ENCODE results near the gene CHTOP. TPM values are rescaled to one million over a fixed set of nuclear protein-coding genes. Genes with fewer than 3 reads are reported as not detected.

CHTOP gene
- total RNA-seq, 1 experiment from 2014 or later, result 85.1 TPM

GRCh38 chr1:153597206-153597605 lies 36.7 kb upstream of the CHTOP start:
- Mint-ChIP-seq H3K36me3 (ENCODE audit: insufficient read depth, unreplicated experiment) (no peaks in the 10 kb centered on the region), H3K9me3 (ENCODE audit: unreplicated experiment) (no peaks in the 10 kb centered on the region), H3K4me3 (ENCODE audit: unreplicated experiment) (no peak overlapping the region), H3K27me3 (ENCODE audit: insufficient read depth, unreplicated experiment) (no peaks in the 10 kb centered on the region), H3K27ac (ENCODE audit: unreplicated experiment) (no peak overlapping the region), H3K4me1 (ENCODE audit: low read depth, unreplicated experiment) (no peaks in the 10 kb centered on the region)
- no peak overlapping the region for H3K4me3 ChIP-seq (ENCODE audit: low read depth, low read length)
- DNase-seq, result no peak
- no peaks in the 10 kb centered on the region for H3K36me3 ChIP-seq (ENCODE audit: control insufficient read depth, insufficient read depth, low read length)
- intact Hi-C loops (cut with micrococcal nuclease; ENCODE audit: unreplicated experiment), result no loop called here
- POLR2A ChIA-PET, result no interaction called here
- no peak for TF ChIP-seq CTCF (IDR thresholded peaks at IDR 0.05; ENCODE audit: insufficient read depth in 1 of 2, low read depth in 1 of 2, low read length in 1 of 2, severe bottlenecking in 1 of 2, unreplicated experiment in 1 of 2)
- no peaks in the 10 kb centered on the region for H3K9me3 ChIP-seq
- no TSS peak for BruUV-seq (replicated peaks)
- CTCF ChIA-PET, result no interaction called here
- H3K27me3 ChIP-seq (replicated peaks; ENCODE audit: control insufficient read depth, insufficient read depth, low read length), result no peaks in the 10 kb centered on the region
- no peaks in the 10 kb centered on the region for H3K4me1 ChIP-seq

- H3K4me1 Mint-ChIP-seq (ENCODE audit: low read depth, unreplicated experiment), result no peaks in the 10 kb centered on the region
- H3K36me3 ChIP-seq (ENCODE audit: control insufficient read depth, insufficient read depth, low read length), result no peaks in the 10 kb centered on the region
- POLR2A ChIA-PET, result no interaction called here
- intact Hi-C loops (cut with micrococcal nuclease; ENCODE audit: unreplicated experiment), result loop anchor here (2.0 kb wide), 1 partner anchor 14 kb away; the partner anchor contains the start of gene S100A16
- no peak overlapping the region for H3K4me3 Mint-ChIP-seq (ENCODE audit: unreplicated experiment)
- H3K9me3 ChIP-seq, result no peaks in the 10 kb centered on the region
- DNase-seq, result no peak
- no peaks in the 10 kb centered on the region for H3K4me1 ChIP-seq
- CTCF ChIA-PET, result interaction anchor here (0.8 kb wide), 1 partner anchor 29 kb away, joined by 3 read pairs; the partner anchor contains the start of gene S100A13
- no peaks in the 10 kb centered on the region for H3K36me3 Mint-ChIP-seq (ENCODE audit: insufficient read depth, unreplicated experiment)
- H3K27me3 ChIP-seq (replicated peaks; ENCODE audit: control insufficient read depth, insufficient read depth, low read length), result no peaks in the 10 kb centered on the region
- H3K4me3 ChIP-seq (ENCODE audit: low read depth, low read length), result no peak overlapping the region
- H3K27me3 Mint-ChIP-seq (ENCODE audit: insufficient read depth, unreplicated experiment), result no peaks in the 10 kb centered on the region
- H3K27ac Mint-ChIP-seq (ENCODE audit: unreplicated experiment), result no peak overlapping the region
- no peaks in the 10 kb centered on the region for H3K9me3 Mint-ChIP-seq (ENCODE audit: unreplicated experiment)
- no TSS peak for BruUV-seq (replicated peaks)
- TF ChIP-seq CTCF (IDR thresholded peaks at IDR 0.05; ENCODE audit: insufficient read depth in 1 of 2, low read depth in 1 of 2, low read length in 1 of 2, severe bottlenecking in 1 of 2, unreplicated experiment in 1 of 2), result no peak
These were observed 35.3 kb upstream of the CHTOP start for GRCh38 chr1:153598309-153599172.

DNA sequence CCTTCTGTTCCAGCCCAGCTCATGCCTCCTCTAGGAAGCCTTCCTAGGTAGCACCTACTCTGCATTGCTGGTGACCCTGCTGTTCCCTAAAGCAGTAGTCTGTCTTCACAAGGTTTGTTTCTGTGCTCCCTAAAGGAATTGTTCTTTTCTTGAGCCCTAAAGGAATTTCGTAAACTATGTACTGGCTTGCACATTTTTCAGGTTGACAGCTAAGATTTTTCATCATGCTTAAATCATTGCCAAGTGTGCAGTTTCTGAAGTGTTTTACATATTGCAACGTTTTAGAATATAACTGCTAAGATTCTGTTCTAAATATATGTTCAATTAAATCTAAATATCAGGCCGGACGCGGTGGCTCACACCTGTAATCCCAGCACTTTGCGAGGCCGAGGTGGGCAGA lies 34.0 kb upstream of the CHTOP start:
- H3K36me3 Mint-ChIP-seq (ENCODE audit: insufficient read depth, unreplicated experiment), result peaks cover 3% of the 10 kb centered on the region
- H3K4me3 Mint-ChIP-seq (ENCODE audit: unreplicated experiment), result no peak overlapping the region
- H3K36me3 ChIP-seq (ENCODE audit: control insufficient read depth, insufficient read depth, low read length), result no peaks in the 10 kb centered on the region
- BruUV-seq (replicated peaks), result no TSS peak
- intact Hi-C loops (cut with micrococcal nuclease; ENCODE audit: unreplicated experiment), result loop anchor here (2.0 kb wide), 1 partner anchor 13 kb away; the partner anchor contains the start of gene S100A16
- no peaks in the 10 kb centered on the region for H3K9me3 ChIP-seq
- H3K4me1 ChIP-seq, result peaks cover 1% of the 10 kb centered on the region; the same call in 1 of the 2 replicates
- no peak for DNase-seq
- H3K4me3 ChIP-seq (ENCODE audit: low read depth, low read length), result no peak overlapping the region
- CTCF ChIA-PET, result no interaction called here
- no peaks in the 10 kb centered on the region for H3K9me3 Mint-ChIP-seq (ENCODE audit: unreplicated experiment)
- no peak for TF ChIP-seq CTCF (IDR thresholded peaks at IDR 0.05; ENCODE audit: insufficient read depth in 1 of 2, low read depth in 1 of 2, low read length in 1 of 2, severe bottlenecking in 1 of 2, unreplicated experiment in 1 of 2)
- POLR2A ChIA-PET, result no interaction called here
- no peaks in the 10 kb centered on the region for H3K27me3 Mint-ChIP-seq (ENCODE audit: insufficient read depth, unreplicated experiment)
- H3K27me3 ChIP-seq (replicated peaks; ENCODE audit: control insufficient read depth, insufficient read depth, low read length), result no peaks in the 10 kb centered on the region
- no peaks in the 10 kb centered on the region for H3K4me1 Mint-ChIP-seq (ENCODE audit: low read depth, unreplicated experiment)
- no peak overlapping the region for H3K27ac Mint-ChIP-seq (ENCODE audit: unreplicated experiment)

All from Caco-2 (cell line).